ENCODE measurements around the gene PLCG1.

- TF ChIP-seq CTCF (IDR thresholded peaks at IDR 0.05) (no peak), POLR2A (IDR thresholded peaks at IDR 0.05) (no peak)
Observed at GRCh38 chr20:41124451-41125094, 12.8 kb upstream of the PLCG1 start.
